Measurements from ENCODE around the gene LMBRD2. TPM values are rescaled to one million over a fixed set of nuclear protein-coding genes. Genes with fewer than 3 reads are reported as not detected.
"Not testable (repeated sequence)": the region's sequence is repeated elsewhere in the genome, so short reads cannot be mapped to it uniquely, and the experiment has no call there.

LMBRD2 gene
- total RNA-seq, 1 donor from 2014 or later = 5.1 TPM

GRCh38 chr5:36161361-36161760 is 9.7 kb upstream of the LMBRD2 start:
- no peak for DNase-seq (ENCODE audit: low read depth, low spot score)

- DNase-seq (ENCODE audit: low read depth, low spot score) = no peak
These were observed 8.9 kb upstream of the LMBRD2 start for GRCh38 chr5:36160617-36161016.

GRCh38 chr5:36158144-36158543 is 6.5 kb upstream of the LMBRD2 start:
- no peak for DNase-seq (ENCODE audit: low read depth, low spot score)

GRCh38 chr5:36156619-36157018 is 4.9 kb upstream of the LMBRD2 start:
- no peak for DNase-seq (ENCODE audit: low read depth, low spot score)

GRCh38 chr5:36156121-36156601 is 4.5 kb upstream of the LMBRD2 start:
- no peak for DNase-seq (ENCODE audit: low read depth, low spot score)

GRCh38 chr5:36155291-36155690 is 3.6 kb upstream of the LMBRD2 start:
- DNase-seq (ENCODE audit: low read depth, low spot score) = no peak

- DNase-seq (ENCODE audit: low read depth, low spot score) = no peak
These were observed 2.0 kb upstream of the LMBRD2 start for GRCh38 chr5:36153726-36154125.

- DNase-seq (ENCODE audit: low read depth, low spot score) = no peak
These were observed 1.6 kb upstream of the LMBRD2 start for GRCh38 chr5:36153298-36153677.

- no peak for DNase-seq (ENCODE audit: low read depth, low spot score)
These were observed 924 bp upstream of the LMBRD2 start for GRCh38 chr5:36152324-36153297.

GRCh38 chr5:36150676-36151433 is 832 bp downstream of the LMBRD2 start:
- DNase-seq (ENCODE audit: low read depth, low spot score) = no peak

GRCh38 chr5:36147681-36148080 is 4.0 kb downstream of the LMBRD2 start:
- no peak for DNase-seq (ENCODE audit: low read depth, low spot score)

- no peak for DNase-seq (ENCODE audit: low read depth, low spot score)
These were observed 5.3 kb downstream of the LMBRD2 start for GRCh38 chr5:36146390-36146789.

GRCh38 chr5:36145311-36145710 is 6.4 kb downstream of the LMBRD2 start:
- DNase-seq (ENCODE audit: low read depth, low spot score) = no peak

- no peak for DNase-seq (ENCODE audit: low read depth, low spot score)
These were observed 12.6 kb downstream of the LMBRD2 start for GRCh38 chr5:36138900-36139683.

- no peak for DNase-seq (ENCODE audit: low read depth, low spot score)
These were observed 15.1 kb downstream of the LMBRD2 start for GRCh38 chr5:36136581-36136980.

- no peak for DNase-seq (ENCODE audit: low read depth, low spot score)
These were observed 15.7 kb downstream of the LMBRD2 start for GRCh38 chr5:36135988-36136387.

- not testable (repeated sequence) for DNase-seq (ENCODE audit: low read depth, low spot score)
These were observed 18.7 kb downstream of the LMBRD2 start for GRCh38 chr5:36133009-36133408.

- DNase-seq (ENCODE audit: low read depth, low spot score) = not testable (repeated sequence)
These were observed 22.0 kb downstream of the LMBRD2 start for GRCh38 chr5:36129666-36130065.

GRCh38 chr5:36128795-36129194 is 22.9 kb downstream of the LMBRD2 start:
- DNase-seq (ENCODE audit: low read depth, low spot score) = no peak

- DNase-seq (ENCODE audit: low read depth, low spot score) = no peak
These were observed 25.8 kb downstream of the LMBRD2 start for GRCh38 chr5:36125868-36126267.

GRCh38 chr5:36111238-36111637 is 40.4 kb downstream of the LMBRD2 start:
- no peak for DNase-seq (ENCODE audit: low read depth, low spot score)

All from pulmonary artery endothelial cell (primary cell).